Activated CD4-positive, alpha-beta memory T cell treated with anti-CD3 and anti-CD28 coated beads, Interleukin-2, amount 10 ng/mL, durations not matched to agents 7 days and 5 days (primary cell): Measurements from ENCODE around the gene SOAT1. TPM values are rescaled to one million over a fixed set of nuclear protein-coding genes. Genes with fewer than 3 reads are reported as not detected.
"Not testable (repeated sequence)": the region's sequence is repeated elsewhere in the genome, so short reads cannot be mapped to it uniquely, and the experiment has no call there.

ENCODE experiments used
- CTCF ChIA-PET: fragments of 350-600 bp; sonication (Branson Sonifier 250); formaldehyde crosslinking; loops from one replicate; lab custom pipeline; 2021; ENCODE audit warnings: antibody characterized with exemption, inconsistent platforms; lab: Charles Lee
- POLR2A ChIA-PET: fragments of 350-600 bp; sonication (Branson Sonifier 250); formaldehyde crosslinking; loops from one replicate; lab custom pipeline; 2021; ENCODE audit warnings: antibody characterized with exemption; lab: Charles Lee
- DNase-seq: peaks from one replicate; pipeline ENCODE4 v3.0.0-alpha.2; 2020
- H3K27ac Mint-ChIP-seq: one replicate; pipeline ENCODE4 v1.8.0; 2021; ENCODE audit warnings: mild to moderate bottlenecking, mixed read lengths
- H3K27me3 Mint-ChIP-seq: one replicate; pipeline ENCODE4 v1.8.0; 2021; ENCODE audit warnings: mixed read lengths
- H3K36me3 Mint-ChIP-seq: one replicate; pipeline ENCODE4 v1.8.0; 2021; ENCODE audit warnings: low read depth, mixed read lengths
- H3K4me1 Mint-ChIP-seq: one replicate; pipeline ENCODE4 v1.8.0; 2021; ENCODE audit warnings: mixed read lengths
- H3K4me3 Mint-ChIP-seq: one replicate; pipeline ENCODE4 v1.8.0; 2021; ENCODE audit warnings: mild to moderate bottlenecking, mixed read lengths
- H3K9me3 Mint-ChIP-seq: one replicate; pipeline ENCODE4 v1.8.0; 2021; ENCODE audit warnings: mixed read lengths
- total RNA-seq, 2 experiments: library from RNA; stranded (reverse); gene quantifications; one replicate each; pipeline ENCODE4 v1.2.3, GENCODE V29; 2021

Gene SOAT1
- total RNA-seq, 2 experiments from 2014 or later, result 55.7 to 58.3 TPM

- H3K27ac Mint-ChIP-seq, result no peak overlapping the region
- POLR2A ChIA-PET, result no interaction called here
- H3K4me3 Mint-ChIP-seq, result no peak overlapping the region
- DNase-seq, result no peak
- H3K4me1 Mint-ChIP-seq, result peaks cover 2% of the 10 kb centered on the region
- peaks cover 2% of the 10 kb centered on the region for H3K27me3 Mint-ChIP-seq
- H3K9me3 Mint-ChIP-seq, result no peaks in the 10 kb centered on the region
- H3K36me3 Mint-ChIP-seq, result no peaks in the 10 kb centered on the region
- CTCF ChIA-PET, result no interaction called here
Observed at GRCh38 chr1:179372160-179372559, 78.6 kb downstream of the SOAT1 start.

GRCh38 chr1:179376223-179376622, 82.6 kb downstream of the SOAT1 start:
- Mint-ChIP-seq H3K36me3 (no peaks in the 10 kb centered on the region), H3K27me3 (peaks cover 2% of the 10 kb centered on the region), H3K27ac (no peak overlapping the region), H3K4me1 (no peaks in the 10 kb centered on the region), H3K4me3 (no peak overlapping the region), H3K9me3 (no peaks in the 10 kb centered on the region)
- CTCF ChIA-PET, result no interaction called here
- POLR2A ChIA-PET, result no interaction called here
- no peak for DNase-seq

GRCh38 chr1:179380299-179380698, 86.7 kb downstream of the SOAT1 start:
- ChIA-PET POLR2A (no interaction called here), CTCF (interaction anchor here (1.2 kb wide), 1 partner anchor 12 kb away, joined by 5 read pairs; no protein-coding TSS in a partner anchor)
- Mint-ChIP-seq H3K27me3 (no peaks in the 10 kb centered on the region), H3K27ac (no peak overlapping the region), H3K4me3 (no peak overlapping the region), H3K36me3 (no peaks in the 10 kb centered on the region), H3K4me1 (no peaks in the 10 kb centered on the region), H3K9me3 (no peaks in the 10 kb centered on the region)
- no peak for DNase-seq

GRCh38 chr1:179384027-179384426, 90.4 kb downstream of the SOAT1 start:
- Mint-ChIP-seq H3K4me3 (no peak overlapping the region), H3K4me1 (no peaks in the 10 kb centered on the region), H3K27me3 (no peaks in the 10 kb centered on the region), H3K36me3 (no peaks in the 10 kb centered on the region), H3K9me3 (no peaks in the 10 kb centered on the region), H3K27ac (no peak overlapping the region)
- CTCF ChIA-PET, result no interaction called here
- no peak for DNase-seq
- POLR2A ChIA-PET, result no interaction called here

- H3K36me3 Mint-ChIP-seq, result no peaks in the 10 kb centered on the region
- no peaks in the 10 kb centered on the region for H3K9me3 Mint-ChIP-seq
- H3K4me3 Mint-ChIP-seq, result no peak overlapping the region
- no peak overlapping the region for H3K27ac Mint-ChIP-seq
- CTCF ChIA-PET, result no interaction called here
- no peaks in the 10 kb centered on the region for H3K4me1 Mint-ChIP-seq
- POLR2A ChIA-PET, result no interaction called here
- DNase-seq, result no peak
- H3K27me3 Mint-ChIP-seq, result no peaks in the 10 kb centered on the region
Observed at GRCh38 chr1:179385510-179385909, 91.9 kb downstream of the SOAT1 start.

GRCh38 chr1:179393721-179394120, 100.1 kb downstream of the SOAT1 start:
- no peak overlapping the region for H3K27ac Mint-ChIP-seq
- H3K4me1 Mint-ChIP-seq, result no peaks in the 10 kb centered on the region
- no peaks in the 10 kb centered on the region for H3K36me3 Mint-ChIP-seq
- peaks cover 15% of the 10 kb centered on the region for H3K9me3 Mint-ChIP-seq
- CTCF ChIA-PET, result no interaction called here
- DNase-seq, result no peak
- no peak overlapping the region for H3K4me3 Mint-ChIP-seq
- POLR2A ChIA-PET, result no interaction called here
- no peaks in the 10 kb centered on the region for H3K27me3 Mint-ChIP-seq

- CTCF ChIA-PET, H3K27ac Mint-ChIP-seq, POLR2A ChIA-PET: not testable (repeated sequence)
Observed at GRCh38 chr1:179399399-179399798, 105.8 kb downstream of the SOAT1 start.

More at GRCh38 chr1:179399399-179399798, 105.8 kb downstream of the SOAT1 start:
- not testable (repeated sequence) for H3K4me1 Mint-ChIP-seq, H3K9me3 Mint-ChIP-seq, DNase-seq, H3K27me3 Mint-ChIP-seq, H3K4me3 Mint-ChIP-seq, H3K36me3 Mint-ChIP-seq

Other genes starting within 250 kb of the SOAT1 start
- gene TOR3A, start 211.7 kb upstream of the SOAT1 start, total RNA-seq, result 10 to 100 TPM; 47.1 to 51.5 TPM
- gene ABL2, start 64.1 kb upstream of the SOAT1 start, total RNA-seq, result 1 to 10 TPM; 8.6 to 9.3 TPM
- gene AXDND1, start 72.2 kb downstream of the SOAT1 start, total RNA-seq, result under 1 TPM in 1 of 2 experiments, not detected in 1; 0.58 TPM